HL-60/S4 treated with retinoic acid at 250 ng/mL for 4 days and 3 days (cell line): ENCODE measurements around the gene SMAD6.

Experiments used
- in situ Hi-C: fragments of 300-500 bp; cut with MboI; formaldehyde crosslinking; loops from 2 replicates; pipeline ENCODE4 v1.7.0; 2022; ENCODE audit warnings: low sequenced_read_pairs

SMAD6 gene

DNA sequence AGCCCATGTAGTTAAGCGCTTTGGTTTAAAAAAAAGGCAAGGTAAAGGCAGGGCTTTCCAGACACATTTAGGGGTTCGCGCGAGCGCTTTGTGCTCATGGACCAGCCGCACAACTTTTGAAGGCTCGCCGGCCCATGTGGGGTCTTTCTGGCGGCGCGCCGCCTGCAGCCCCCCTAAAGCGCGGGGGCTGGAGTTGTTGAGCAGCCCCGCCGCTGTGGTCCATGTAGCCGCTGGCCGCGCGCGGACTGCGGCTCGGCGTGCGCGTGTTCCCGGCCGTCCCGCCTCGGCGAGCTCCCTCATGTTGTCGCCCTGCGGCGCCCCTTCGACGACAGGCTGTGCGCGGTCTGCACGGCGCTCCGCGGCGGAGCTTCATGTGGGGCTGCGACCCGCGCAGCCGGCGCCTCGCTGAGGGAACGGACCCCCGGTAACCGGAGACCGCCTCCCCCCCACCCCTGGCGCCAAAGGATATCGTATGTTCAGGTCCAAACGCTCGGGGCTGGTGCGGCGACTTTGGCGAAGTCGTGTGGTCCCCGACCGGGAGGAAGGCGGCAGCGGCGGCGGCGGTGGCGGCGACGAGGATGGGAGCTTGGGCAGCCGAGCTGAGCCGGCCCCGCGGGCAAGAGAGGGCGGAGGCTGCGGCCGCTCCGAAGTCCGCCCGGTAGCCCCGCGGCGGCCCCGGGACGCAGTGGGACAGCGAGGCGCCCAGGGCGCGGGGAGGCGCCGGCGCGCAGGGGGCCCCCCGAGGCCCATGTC, 927 bp downstream of the SMAD6 start:
- in situ Hi-C loops: no loop called here

DNA sequence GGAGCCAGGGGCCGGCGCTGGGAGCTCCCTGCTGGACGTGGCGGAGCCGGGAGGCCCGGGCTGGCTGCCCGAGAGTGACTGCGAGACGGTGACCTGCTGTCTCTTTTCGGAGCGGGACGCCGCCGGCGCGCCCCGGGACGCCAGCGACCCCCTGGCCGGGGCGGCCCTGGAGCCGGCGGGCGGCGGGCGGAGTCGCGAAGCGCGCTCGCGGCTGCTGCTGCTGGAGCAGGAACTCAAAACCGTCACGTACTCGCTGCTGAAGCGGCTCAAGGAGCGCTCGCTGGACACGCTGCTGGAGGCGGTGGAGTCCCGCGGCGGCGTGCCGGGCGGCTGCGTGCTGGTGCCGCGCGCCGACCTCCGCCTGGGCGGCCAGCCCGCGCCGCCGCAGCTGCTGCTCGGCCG, 1.5 kb downstream of the SMAD6 start:
- in situ Hi-C loops: no loop called here

DNA sequence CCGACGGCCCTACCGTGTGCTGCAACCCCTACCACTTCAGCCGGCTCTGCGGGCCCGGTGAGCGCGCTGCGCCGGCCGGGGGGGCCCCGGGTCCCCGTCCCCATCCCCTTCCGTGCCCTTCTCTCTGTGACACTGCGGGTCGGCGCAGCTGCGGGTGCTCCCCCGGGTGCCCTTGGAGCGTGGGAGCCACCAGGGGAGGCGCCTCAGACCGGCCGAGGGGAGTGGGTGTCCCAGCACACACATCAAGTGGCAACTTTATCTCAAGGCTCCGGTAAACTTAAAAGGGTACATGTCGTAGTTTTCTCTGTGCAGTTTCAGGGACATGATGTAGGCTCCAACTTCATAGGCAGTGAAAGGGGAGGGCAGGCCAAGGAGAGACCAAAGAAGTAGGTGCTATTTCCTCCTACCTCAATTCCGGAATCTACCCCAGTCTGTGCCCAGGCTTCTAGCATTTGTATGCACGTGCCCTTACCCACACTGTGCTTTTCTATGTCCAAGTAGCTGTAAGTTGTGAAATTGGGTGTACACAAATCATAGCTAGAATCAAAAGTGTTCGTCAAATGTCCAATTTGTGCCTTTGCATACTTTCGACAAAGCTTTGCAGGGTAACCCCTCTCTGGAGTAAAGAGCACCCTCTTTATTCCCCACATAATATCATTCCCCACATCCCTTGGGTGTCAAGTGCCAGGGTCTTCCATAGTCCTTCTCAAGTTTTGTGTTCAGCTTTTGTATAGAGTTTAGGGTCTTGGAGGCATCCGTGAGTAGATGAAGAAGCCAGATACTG, 2.2 kb downstream of the SMAD6 start:
- in situ Hi-C loops: no loop called here

- in situ Hi-C loops: no loop called here
These were observed 2.7 kb downstream of the SMAD6 start for GRCh38 chr15:66704803-66705153.

DNA sequence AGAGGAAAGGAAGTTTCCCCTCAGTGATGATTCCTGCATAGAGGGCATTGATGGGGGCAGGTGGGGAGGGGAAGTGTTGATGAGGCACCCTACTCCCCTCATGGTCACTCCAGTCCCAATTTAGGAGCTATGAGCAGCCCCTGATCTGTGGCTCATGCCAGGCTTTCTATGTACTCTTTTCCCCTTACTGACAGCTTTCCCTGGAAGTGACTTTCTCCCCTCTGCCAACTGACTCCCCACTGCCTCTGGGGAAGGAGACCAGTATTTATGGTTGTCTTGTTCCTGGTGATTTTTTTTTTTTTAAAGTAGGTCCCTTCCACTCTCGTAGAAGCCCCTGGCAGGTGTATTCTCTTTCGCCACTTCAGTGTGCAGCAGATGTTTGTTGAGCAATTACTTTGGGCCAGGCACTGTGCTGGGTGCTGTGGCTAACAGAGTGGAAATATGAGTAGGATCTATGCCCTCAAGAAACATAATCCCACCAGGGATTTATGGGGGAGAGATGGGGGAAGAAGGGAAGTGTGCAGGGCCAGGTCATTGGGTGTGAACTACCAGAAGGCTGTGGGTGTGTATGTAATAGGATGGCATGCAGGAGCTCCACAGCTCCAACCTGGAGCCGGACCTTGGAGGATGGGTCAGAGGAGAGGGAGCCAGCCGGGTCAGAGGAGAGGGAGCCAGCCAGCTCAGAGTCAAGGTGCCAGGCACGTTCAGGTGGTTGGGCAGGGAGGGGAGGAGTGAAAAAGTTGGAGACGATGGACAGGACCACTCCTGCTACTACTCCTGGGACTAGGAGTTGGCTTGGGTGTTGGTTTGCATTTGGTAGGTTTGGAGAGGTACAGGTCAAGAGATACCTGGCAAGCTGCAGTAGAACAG, 3.5 kb downstream of the SMAD6 start:
- in situ Hi-C loops: no loop called here

DNA sequence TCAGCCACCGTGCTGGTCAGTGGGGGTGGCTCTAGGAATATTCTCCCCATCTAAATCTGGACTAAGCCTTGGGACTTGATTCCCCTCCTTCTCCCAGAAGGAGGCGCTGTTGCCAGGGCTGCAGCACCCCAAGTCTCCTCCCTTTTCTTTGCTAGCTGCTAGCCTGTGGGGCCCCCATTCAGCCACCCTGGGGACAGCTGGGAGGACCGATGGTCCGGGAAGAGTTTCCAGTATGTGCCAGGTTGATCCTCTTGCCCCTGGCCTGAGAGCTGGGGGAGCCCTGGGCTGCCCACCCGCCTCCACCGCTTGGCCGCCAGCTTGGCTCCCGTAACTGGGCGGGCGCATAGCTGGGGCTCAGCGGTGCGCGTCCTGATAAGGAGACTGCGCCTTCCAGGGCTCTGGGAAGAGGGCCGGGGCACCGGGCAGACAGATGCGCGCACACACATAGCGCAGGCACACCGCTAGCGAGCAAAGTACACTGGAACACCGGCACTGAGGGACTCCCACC, 4.2 kb downstream of the SMAD6 start:
- in situ Hi-C loops: no loop called here

- in situ Hi-C loops: no loop called here
These were observed 4.8 kb downstream of the SMAD6 start for GRCh38 chr15:66706840-66707239.

DNA sequence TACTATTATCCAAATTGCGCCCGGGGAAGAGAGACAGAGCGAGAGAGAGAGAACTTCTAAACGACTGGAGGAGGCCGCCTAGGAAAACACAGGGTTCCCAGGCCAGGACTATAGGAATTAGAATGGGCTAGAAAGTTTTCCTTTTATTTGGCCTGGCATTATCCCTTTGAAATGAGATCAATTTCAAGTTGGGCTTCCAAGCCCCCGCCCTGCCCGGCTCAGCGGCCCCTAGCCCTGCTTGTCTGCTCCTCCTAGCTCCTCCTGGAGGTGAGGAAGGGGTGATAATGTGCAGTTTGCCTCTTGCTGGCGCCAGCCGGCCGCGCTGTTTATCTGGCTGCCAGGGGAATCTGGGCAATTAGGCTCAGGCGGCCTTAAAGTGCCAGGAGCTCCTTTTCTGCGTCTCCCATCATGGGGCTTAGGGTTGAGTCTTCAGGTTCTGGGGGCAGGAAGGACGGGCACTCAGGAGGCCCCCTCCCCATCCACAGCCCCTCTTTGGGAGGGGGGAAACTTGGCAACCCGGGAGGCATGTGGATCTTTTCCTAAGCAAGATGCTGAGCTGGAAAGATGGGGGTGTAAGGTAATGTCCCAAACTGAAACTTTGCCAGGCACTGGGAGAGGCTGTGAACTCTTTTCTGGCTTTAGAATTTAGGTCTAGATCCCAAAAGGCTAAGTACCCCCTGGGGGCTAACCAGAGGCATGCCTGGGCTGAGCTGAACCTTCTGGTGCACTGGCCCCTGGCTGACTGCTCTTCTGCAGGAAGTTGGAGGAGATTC, 5.5 kb downstream of the SMAD6 start:
- in situ Hi-C loops: no loop called here

GRCh38 chr15:66708389-66708788, 6.4 kb downstream of the SMAD6 start:
- in situ Hi-C loops: no loop called here

DNA sequence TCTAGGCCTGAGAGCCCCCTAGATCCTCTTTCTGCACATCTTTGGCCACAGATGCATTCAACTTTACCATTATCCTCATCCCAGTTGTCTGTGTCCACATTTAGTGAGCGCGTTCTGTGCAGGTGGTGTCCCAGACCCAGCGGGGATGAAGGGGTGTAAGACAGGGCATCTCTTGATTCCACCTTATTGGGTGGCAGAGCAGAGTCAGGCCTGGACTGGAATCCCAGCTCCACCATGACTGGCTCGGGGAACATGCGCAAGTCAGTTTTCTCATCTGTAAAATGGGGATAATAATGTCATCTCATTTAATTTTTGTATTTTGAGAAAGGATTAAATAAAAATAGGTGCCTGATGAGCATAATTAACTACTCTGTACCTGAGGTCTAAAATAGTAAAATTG, 7.8 kb downstream of the SMAD6 start:
- in situ Hi-C loops: no loop called here

DNA sequence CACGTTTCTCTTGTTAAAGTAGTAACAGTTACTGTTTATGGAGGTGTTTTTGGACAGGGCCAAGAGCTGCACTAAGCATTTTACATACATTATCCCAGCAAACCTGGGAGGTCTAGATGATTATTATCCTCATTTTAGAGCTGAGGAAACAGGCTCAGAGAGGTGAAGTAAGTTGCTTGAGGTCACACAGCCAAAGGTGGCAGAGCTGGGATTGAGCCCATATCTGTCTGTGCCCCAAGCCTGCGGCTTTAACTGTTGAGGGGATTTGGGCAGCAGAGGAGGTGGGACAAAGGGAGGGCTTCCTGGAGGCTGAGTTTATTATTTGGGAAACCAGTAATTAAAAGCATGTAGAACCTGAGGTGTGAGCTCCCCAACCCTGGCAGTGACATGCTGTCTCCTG, 9.2 kb downstream of the SMAD6 start:
- in situ Hi-C loops: no loop called here

DNA sequence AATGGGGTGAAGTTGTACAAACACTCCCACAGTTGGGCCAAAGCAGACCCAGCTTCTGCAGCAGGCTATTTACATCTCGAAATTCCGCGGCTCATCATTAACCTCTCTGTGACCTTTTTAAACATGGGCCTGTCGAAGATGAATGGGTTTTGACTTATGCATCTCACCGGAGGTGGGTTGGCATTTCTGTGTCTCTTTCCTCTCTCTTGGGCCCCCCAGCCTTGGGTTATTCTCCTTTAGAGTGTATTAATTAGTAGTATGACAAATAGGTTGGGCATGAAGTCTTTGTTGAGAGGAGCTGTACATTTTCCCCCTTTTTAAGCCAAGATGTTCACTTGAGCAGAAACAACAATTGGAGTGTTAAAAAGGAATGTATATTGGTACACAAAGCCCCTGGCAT, 9.8 kb downstream of the SMAD6 start:
- in situ Hi-C loops: no loop called here

DNA sequence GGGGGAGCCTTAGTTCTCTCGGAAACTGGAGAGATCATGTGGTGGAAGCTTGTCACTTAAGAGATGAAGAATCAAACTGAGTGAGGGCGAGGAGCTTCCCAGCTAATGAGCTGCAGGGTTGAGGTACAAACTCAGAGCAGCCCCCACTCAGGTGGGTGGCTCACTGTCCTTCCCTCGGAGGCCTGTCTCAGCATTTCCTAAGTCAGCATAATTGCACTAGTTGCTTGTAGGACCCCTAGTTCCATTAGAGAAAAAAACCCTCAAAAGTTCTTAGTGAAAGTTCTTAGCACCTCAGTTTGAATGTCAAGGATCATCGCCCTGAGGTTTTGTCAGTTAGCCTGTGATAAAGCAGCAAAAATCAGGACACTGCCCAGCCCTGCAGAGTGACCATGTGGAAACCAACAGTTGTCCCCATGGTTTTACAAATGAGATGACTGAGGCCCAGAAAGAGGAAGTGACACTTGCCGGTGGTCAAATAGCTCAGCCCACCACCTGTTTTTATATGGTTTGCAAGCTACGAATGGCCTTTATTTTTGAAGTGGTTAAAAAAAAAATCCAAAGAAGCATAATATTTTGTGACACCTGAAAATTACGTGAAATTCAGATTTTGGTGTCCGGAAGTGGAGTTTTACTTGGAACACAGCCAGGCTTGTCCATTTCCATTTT, 11.9 kb downstream of the SMAD6 start:
- in situ Hi-C loops: no loop called here

- in situ Hi-C loops: no loop called here
These were observed 12.5 kb downstream of the SMAD6 start for GRCh38 chr15:66714543-66714981.

DNA sequence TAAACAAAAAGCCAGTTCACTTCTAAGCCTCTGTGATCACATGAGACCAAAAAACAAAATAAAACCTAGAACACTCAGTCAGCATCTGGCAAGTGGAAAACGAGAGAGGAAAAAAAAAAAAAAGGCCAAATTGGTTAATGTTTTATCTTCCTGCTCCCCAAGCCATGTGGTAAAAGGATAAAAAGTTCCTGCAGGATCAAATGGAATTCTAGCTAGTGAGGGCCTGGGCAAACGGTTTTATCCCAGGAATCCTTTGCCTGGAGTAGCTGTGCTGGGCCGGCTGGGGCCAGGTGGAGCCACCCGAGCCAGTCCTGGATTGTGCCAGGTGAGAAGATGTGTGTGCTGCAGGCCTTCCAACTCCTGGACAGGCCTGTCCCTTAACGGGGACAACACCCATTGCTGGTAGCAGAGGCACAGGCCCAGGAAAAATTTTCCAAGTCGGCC, 13.2 kb downstream of the SMAD6 start:
- in situ Hi-C loops: no loop called here

DNA sequence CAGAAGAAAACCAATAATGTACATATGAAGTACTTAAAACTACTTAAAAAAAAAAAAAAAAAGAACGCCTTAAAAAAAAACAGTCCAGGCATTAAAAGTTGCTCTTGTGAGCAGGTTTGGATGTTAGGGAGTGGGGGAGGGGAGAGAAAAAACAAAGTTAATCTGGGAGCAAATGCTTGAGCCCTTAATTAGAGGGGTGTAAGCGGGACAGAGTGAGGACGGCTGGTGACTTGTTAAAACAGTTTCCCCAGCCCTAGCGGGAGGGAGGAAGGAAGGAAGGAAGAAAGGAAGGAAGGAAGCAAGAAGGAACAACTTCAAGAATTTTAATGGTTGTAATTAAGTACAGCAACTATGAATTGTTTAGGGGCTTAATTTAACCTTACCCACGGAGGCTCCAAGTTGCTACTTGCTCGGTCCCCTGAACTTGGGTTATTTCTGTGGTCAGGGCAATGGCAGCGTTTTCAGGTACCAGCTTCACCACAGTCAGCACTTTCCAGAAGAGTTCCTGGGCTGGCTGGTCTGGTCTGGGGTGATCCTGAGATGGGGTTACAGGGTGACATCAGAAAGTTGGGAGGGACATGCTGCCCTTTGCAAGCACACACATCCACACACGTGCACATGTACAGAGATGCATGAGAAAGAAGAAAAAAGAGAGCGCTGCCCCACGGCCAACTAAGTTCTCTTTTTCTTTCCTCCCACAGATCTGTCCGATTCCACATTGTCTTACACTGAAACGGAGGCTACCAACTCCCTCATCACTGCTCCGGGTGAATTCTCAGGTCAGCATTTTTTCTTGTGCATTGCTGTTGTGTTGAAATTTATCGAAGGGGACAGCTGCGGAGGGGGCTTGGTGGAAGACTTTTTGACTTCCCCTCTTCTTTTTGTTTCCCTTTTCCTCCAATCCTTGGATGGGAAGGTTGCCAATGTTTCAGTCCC, 14.0 kb downstream of the SMAD6 start:
- in situ Hi-C loops: no loop called here

DNA sequence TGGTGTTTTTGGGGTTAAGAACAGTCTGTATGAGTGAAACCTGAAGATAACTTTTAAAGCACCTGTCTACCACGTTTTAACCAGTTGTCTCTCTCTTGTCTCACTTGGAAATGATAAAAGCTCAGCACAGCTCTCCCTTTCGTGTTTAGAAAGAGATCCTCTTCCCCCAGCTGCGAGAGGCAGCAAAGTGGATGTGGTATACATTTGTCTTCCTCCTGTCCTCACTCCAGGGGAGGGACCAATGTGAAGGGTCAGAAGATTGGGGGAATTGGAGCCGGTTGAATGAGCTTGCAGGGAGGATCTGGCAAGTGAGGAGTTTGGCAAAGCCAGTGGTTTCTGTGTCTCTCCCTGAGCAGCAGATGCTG, 14.6 kb downstream of the SMAD6 start:
- in situ Hi-C loops: no loop called here

GRCh38 chr15:66718220-66718988, 16.4 kb downstream of the SMAD6 start:
- in situ Hi-C loops: no loop called here
